Measurements from ENCODE around the gene EYA2.

DNA sequence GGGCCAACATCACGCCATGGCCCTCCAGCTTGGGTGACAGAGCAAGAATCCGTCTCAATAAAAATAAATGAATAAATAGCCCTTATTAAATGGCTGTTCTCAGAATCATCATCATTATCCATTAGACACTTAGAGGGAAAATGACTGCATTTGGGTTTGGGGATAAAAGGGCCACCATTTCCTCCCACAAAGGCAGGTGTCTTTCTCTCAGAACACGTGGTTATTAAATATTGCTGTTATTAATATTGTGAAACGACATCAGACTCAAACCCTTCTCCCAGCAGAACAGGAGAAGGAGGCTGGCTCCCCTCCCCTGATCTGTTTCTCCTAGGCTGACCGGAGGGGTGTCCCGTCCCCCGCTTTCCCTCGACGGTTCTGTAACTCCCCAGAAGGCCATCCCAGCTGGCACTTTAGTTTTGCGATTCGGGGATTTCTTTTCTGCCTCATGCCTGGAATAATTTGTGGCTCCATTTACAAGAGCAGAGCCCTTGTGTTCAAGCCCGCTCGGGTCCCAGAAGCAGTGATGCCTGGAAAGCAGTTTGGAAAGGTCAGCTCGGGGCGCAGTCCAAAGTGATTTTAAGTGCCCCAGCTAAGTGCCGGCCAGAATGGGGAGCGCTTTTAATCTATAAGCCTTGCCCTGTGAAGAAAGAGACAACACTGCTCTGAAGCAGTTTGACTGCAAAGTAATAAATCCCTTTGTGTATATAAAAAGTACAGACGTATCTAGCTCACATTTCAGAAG lies 41.9 kb downstream of the EYA2 start:
- TF ChIP-seq CTCF (IDR thresholded peaks at IDR 0.05): no peak
- no peak for TF ChIP-seq POLR2A (IDR thresholded peaks at IDR 0.05)

Measured in heart left ventricle (tissue), 13 donors.